K562 (cell line): ENCODE measurements around the gene ZNF407.

Source experiments
- ELF1 ChIP-seq: fragments of 200-800 bp; sonication (Bioruptor generic); IDR thresholded peaks from 2 replicates; pipeline ENCODE4 v1.6.1; 2016; ENCODE audit warnings: missing genetic modification characterization, missing compliant biosample characterization
- ETS1 ChIP-seq: conservative IDR thresholded peaks from 2 replicates; pipeline ENCODE4 v1.6.1; 2011; ENCODE audit warnings: low read depth, mild to moderate bottlenecking, low read length; ENCODE audit not compliant: control insufficient read depth
- GTF2F1 ChIP-seq: IDR thresholded peaks from 2 replicates; pipeline ENCODE4 v1.6.1; 2011; ENCODE audit warnings: low read depth, low read length, improper control_type of control experiment
- HMBOX1 ChIP-seq: sonication (generic); IDR thresholded peaks from 2 replicates; pipeline ENCODE4 v1.6.1; 2016
- MEF2D ChIP-seq: conservative IDR thresholded peaks from 2 replicates; pipeline ENCODE4 v1.6.1; 2016; ENCODE audit warnings: low read depth, missing genetic modification characterization, missing compliant biosample characterization
- NRF1 ChIP-seq, 2 experiments: fragments of 450-650 bp; IDR thresholded peaks in 1 of 2; conservative IDR thresholded peaks in 1 of 2; 2 replicates each; pipeline ENCODE4 v1.6.1; 2014; ENCODE audit warnings: mild to moderate bottlenecking in 2 of 2
- RAD21 ChIP-seq, 2 experiments: fragments of 250-450 bp in 1 of 2; fragments of 450-650 bp in 1 of 2; sonication (Bioruptor Pico) in 1 of 2; formaldehyde crosslinking in 1 of 2; IDR thresholded peaks in 1 of 2; conservative IDR thresholded peaks in 1 of 2; 2 replicates each; pipeline versions ENCODE4 v1.4.0 to v1.8.0; 2020 to 2022; ENCODE audit warnings: mild to moderate bottlenecking in 2 of 2, moderate library complexity in 1 of 2
- SPI1 ChIP-seq: IDR thresholded peaks from 2 replicates; pipeline ENCODE4 v1.6.1; 2011; ENCODE audit warnings: low read depth, low read length, control low read depth, borderline replicate concordance
- TAF1 ChIP-seq: IDR thresholded peaks from 2 replicates; pipeline ENCODE4 v1.6.1; 2011; ENCODE audit warnings: mild to moderate bottlenecking, low read length, moderate library complexity; ENCODE audit not compliant: insufficient read depth, control insufficient read depth, severe bottlenecking; ENCODE audit errors: extremely low read depth
- ZC3H8 ChIP-seq: fragments of 450-650 bp; IDR thresholded peaks from 2 replicates; pipeline ENCODE4 v1.6.1; 2017
- ZFX ChIP-seq: sonication (generic); formaldehyde crosslinking; IDR thresholded peaks from 2 replicates; pipeline ENCODE4 v1.8.0; 2022; ENCODE audit warnings: mild to moderate bottlenecking, missing genetic modification reagents, moderate library complexity
- ZNF24 ChIP-seq: fragments of 450-650 bp; IDR thresholded peaks from 2 replicates; pipeline ENCODE4 v1.6.1; 2016
- ZNF280B ChIP-seq: fragments of 250-450 bp; sonication (Bioruptor Pico); IDR thresholded peaks from 2 replicates; pipeline ENCODE4 v1.5.1; 2021; ENCODE audit warnings: mild to moderate bottlenecking
- TF ChIP-seq, protein P1 (sequence below), 3 experiments: IDR thresholded peaks in 2 of 3; conservative IDR thresholded peaks in 1 of 3; 2 replicates each; pipeline ENCODE4 v1.5.1; 2011 to 2012; ENCODE audit warnings: low read length in 3 of 3, mild to moderate bottlenecking in 3 of 3, control low read depth in 2 of 3, improper control_type of control experiment in 1 of 3, inconsistent platforms in 1 of 3, low read depth in 1 of 3, mixed read lengths in 1 of 3, moderate library complexity in 1 of 3; ENCODE audit not compliant: insufficient read depth in 2 of 3

DNA sequence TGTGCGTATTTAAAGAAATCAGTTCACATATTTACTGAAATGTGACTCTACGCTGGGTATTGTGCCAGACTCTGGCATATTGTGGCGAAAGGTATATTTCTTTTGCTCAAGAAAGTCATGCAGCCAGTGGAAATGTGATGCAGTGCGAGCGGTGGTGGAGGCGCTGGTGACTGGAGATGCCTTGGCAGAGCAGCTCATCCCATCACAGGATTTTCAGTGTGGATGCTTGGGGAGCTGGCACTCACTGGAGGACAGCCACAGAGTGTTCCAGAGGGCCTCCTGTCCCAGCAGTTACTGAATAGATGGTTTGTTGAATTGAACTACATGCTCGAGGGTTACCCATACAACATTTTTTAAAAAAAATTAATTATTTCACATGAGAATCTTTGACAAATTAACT lies 117.6 kb downstream of the ZNF407 start:
- TF ChIP-seq GTF2F1, result no peak
- no peak for TF ChIP-seq ZNF280B (CRISPR knock-in tag)
- TF ChIP-seq RAD21 (CRISPR knock-in tag; conservative IDR thresholded peaks at IDR 0.05 in 1 of 2, IDR thresholded peaks at IDR 0.05 in 1 of 2), result no peak
- no peak for TF ChIP-seq ELF1 (tag)
- TF ChIP-seq, protein P1, sequence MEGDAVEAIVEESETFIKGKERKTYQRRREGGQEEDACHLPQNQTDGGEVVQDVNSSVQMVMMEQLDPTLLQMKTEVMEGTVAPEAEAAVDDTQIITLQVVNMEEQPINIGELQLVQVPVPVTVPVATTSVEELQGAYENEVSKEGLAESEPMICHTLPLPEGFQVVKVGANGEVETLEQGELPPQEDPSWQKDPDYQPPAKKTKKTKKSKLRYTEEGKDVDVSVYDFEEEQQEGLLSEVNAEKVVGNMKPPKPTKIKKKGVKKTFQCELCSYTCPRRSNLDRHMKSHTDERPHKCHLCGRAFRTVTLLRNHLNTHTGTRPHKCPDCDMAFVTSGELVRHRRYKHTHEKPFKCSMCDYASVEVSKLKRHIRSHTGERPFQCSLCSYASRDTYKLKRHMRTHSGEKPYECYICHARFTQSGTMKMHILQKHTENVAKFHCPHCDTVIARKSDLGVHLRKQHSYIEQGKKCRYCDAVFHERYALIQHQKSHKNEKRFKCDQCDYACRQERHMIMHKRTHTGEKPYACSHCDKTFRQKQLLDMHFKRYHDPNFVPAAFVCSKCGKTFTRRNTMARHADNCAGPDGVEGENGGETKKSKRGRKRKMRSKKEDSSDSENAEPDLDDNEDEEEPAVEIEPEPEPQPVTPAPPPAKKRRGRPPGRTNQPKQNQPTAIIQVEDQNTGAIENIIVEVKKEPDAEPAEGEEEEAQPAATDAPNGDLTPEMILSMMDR (IDR thresholded peaks at IDR 0.05 in 2 of 3, conservative IDR thresholded peaks at IDR 0.05 in 1 of 3; ENCODE audit: insufficient read depth in 2 of 3, low read depth in 1 of 3, low read length in 3 of 3), result no peak
- no peak for TF ChIP-seq NRF1 (conservative IDR thresholded peaks at IDR 0.05 in 1 of 2, IDR thresholded peaks at IDR 0.05 in 1 of 2)
- no peak for TF ChIP-seq ETS1
- TF ChIP-seq SPI1, result no peak
- TF ChIP-seq ZC3H8, result no peak
- no peak for TF ChIP-seq TAF1
- TF ChIP-seq ZFX (CRISPR knock-in tag), result no peak
- TF ChIP-seq HMBOX1, result no peak
- no peak for TF ChIP-seq MEF2D (tag)
- TF ChIP-seq ZNF24, result no peak
